VCaP (cell line): ENCODE data around the gene TRPV2.

Experiments
- H3K27ac ChIP-seq: fragments of 450-650 bp; 2 replicates; pipeline ENCODE4 v1.5.1; 2017
- CTCF ChIP-seq: fragments of 450-650 bp; conservative IDR thresholded peaks from 2 replicates; pipeline ENCODE4 v1.5.1; 2017; ENCODE audit warnings: mild to moderate bottlenecking, moderate library complexity

Gene TRPV2

GRCh38 chr17:16419074-16419928 lies 3.9 kb downstream of the TRPV2 start:
- H3K27ac ChIP-seq, result no peak overlapping the region
- no peak for TF ChIP-seq CTCF

- H3K27ac ChIP-seq, result no peak overlapping the region
- no peak for TF ChIP-seq CTCF
These were observed 4.5 kb downstream of the TRPV2 start for GRCh38 chr17:16419929-16420271.

- TF ChIP-seq CTCF, result no peak
- H3K27ac ChIP-seq, result no peak overlapping the region
These were observed 7.0 kb downstream of the TRPV2 start for GRCh38 chr17:16422416-16422815.

GRCh38 chr17:16423226-16423872 lies 8.0 kb downstream of the TRPV2 start:
- no peak for TF ChIP-seq CTCF
- no peak overlapping the region for H3K27ac ChIP-seq

- H3K27ac ChIP-seq, result no peak overlapping the region
- TF ChIP-seq CTCF, result no peak
These were observed 9.8 kb downstream of the TRPV2 start for GRCh38 chr17:16425202-16425601.

GRCh38 chr17:16425698-16426659 lies 10.6 kb downstream of the TRPV2 start:
- TF ChIP-seq CTCF, result no peak
- H3K27ac ChIP-seq, result no peak overlapping the region

- TF ChIP-seq CTCF, result no peak
- no peak overlapping the region for H3K27ac ChIP-seq
These were observed 11.6 kb downstream of the TRPV2 start for GRCh38 chr17:16427020-16427419.
